GM12878 (cell line): ENCODE measurements around the gene GRK5. TPM values are rescaled to one million over a fixed set of nuclear protein-coding genes. Genes with fewer than 3 reads are reported as not detected.

Experiments
- ATAC-seq: fragments of 200-7000 bp; cut with Tn5 transposase; 3 replicates; pipeline ENCODE4 v1.9.1; 2020; ENCODE audit warnings: mild to moderate bottlenecking, moderate library complexity
- BruUV-seq: library from RNA; stranded (reverse); fragments of 400-500 nt; replicated peaks from 2 replicates; lab custom pipeline; 2021; lab: Mats Ljungman, UMichigan
- CTCF ChIA-PET: fragments of 300-600 bp; sonication (Branson Sonifier 250); formaldehyde crosslinking; extraction: SDS; loops from one replicate; lab custom pipeline; 2021; ENCODE audit warnings: inconsistent platforms; lab: Yijun Ruan, JAX
- POLR2A ChIA-PET: fragments of 350-600 bp; formaldehyde crosslinking; extraction: SDS; loops from one replicate; lab custom pipeline; 2021; ENCODE audit warnings: inconsistent platforms; lab: Charles Lee
- RAD21 ChIA-PET: fragments of 300-600 bp; sonication (Branson Sonifier 250); formaldehyde crosslinking; loops from one replicate; lab custom pipeline; 2023; ENCODE audit warnings: antibody characterized with exemption; ENCODE audit not compliant: unreplicated experiment; lab: Charles Lee
- SMC1A ChIA-PET: fragments of 300-600 bp; sonication (Branson Sonifier 250); formaldehyde crosslinking; loops from one replicate; lab custom pipeline; 2023; ENCODE audit not compliant: unreplicated experiment, uncharacterized antibody; lab: Charles Lee
- DNase-seq: peaks from one replicate; pipeline ENCODE4 v3.0.0-alpha.2; 2011; ENCODE audit warnings: low read depth, low spot score
- FAIRE-seq: peaks from 3 replicates; lab custom pipeline; 2011; peaks lifted over from hg19 to GRCh38; lab: Jason Lieb, UNC
- H2AFZ ChIP-seq: 2 replicates; pipeline ENCODE4 v1.6.0; 2011; ENCODE audit warnings: low read depth, low read length, control low read depth; ENCODE audit not compliant: control insufficient read depth
- H3K27ac ChIP-seq: 2 replicates; pipeline ENCODE4 v1.5.1; 2011; ENCODE audit warnings: control low read depth; ENCODE audit not compliant: control insufficient read depth, insufficient read depth
- H3K27me3 ChIP-seq, 2 experiments: replicated peaks in 1 of 2; 2 replicates each; pipeline versions ENCODE4 v1.6.0 to v1.6.1; 2011; ENCODE audit warnings: low read length in 1 of 2; ENCODE audit not compliant: control insufficient read depth in 2 of 2, insufficient read depth in 2 of 2
- H3K36me3 ChIP-seq, 2 experiments: 2 replicates each; pipeline ENCODE4 v1.5.1; 2011; ENCODE audit warnings: low read length in 1 of 2; ENCODE audit not compliant: control insufficient read depth in 2 of 2, insufficient read depth in 2 of 2
- H3K4me1 ChIP-seq: 2 replicates; pipeline ENCODE4 v1.6.1; 2011; ENCODE audit warnings: mild to moderate bottlenecking, low read length, moderate library complexity, mixed read lengths; ENCODE audit not compliant: control insufficient read depth, insufficient read depth
- H3K4me2 ChIP-seq: 2 replicates; pipeline ENCODE4 v1.6.0; 2011; ENCODE audit warnings: control low read depth; ENCODE audit not compliant: control insufficient read depth, insufficient read depth
- H3K4me3 ChIP-seq: fragments of 200-600 bp; sonication (generic); 2 replicates; pipeline ENCODE4 v1.5.1; 2016
- H3K79me2 ChIP-seq: 2 replicates; pipeline ENCODE4 v1.6.0; 2011; ENCODE audit warnings: low read length; ENCODE audit not compliant: control insufficient read depth, insufficient read depth
- H3K9ac ChIP-seq: 2 replicates; pipeline ENCODE4 v1.8.0; 2011; ENCODE audit warnings: low read length, control low read depth, mixed read lengths; ENCODE audit not compliant: control insufficient read depth, insufficient read depth
- H3K9me3 ChIP-seq: replicated peaks from 3 replicates; pipeline ENCODE4 v1.5.1; 2011; ENCODE audit warnings: mild to moderate bottlenecking, low read length; ENCODE audit not compliant: control insufficient read depth, insufficient read depth
- H4K20me1 ChIP-seq: 2 replicates; pipeline ENCODE4 v1.6.0; 2011; ENCODE audit not compliant: control insufficient read depth, insufficient read depth
- BCL11A ChIP-seq: IDR thresholded peaks from 2 replicates; pipeline ENCODE4 v1.6.1; 2011; ENCODE audit warnings: low read depth, low read length
- CBFB ChIP-seq: IDR thresholded peaks from 2 replicates; pipeline ENCODE4 v1.6.1; 2016; ENCODE audit warnings: antibody characterized with exemption, low read depth
- ESRRA ChIP-seq: IDR thresholded peaks from 2 replicates; pipeline ENCODE4 v1.6.1; 2012; ENCODE audit warnings: mild to moderate bottlenecking, low read length, improper control_type of control experiment
- IRF4 ChIP-seq: IDR thresholded peaks from 2 replicates; pipeline ENCODE4 v1.6.1; 2011; ENCODE audit warnings: low read depth, low read length
- NR2C1 ChIP-seq: fragments of 450-650 bp; IDR thresholded peaks from 2 replicates; pipeline ENCODE4 v1.6.1; 2017; ENCODE audit warnings: antibody characterized with exemption, mild to moderate bottlenecking, moderate library complexity
- NR2C2 ChIP-seq: IDR thresholded peaks from 2 replicates; pipeline ENCODE4 v1.6.1; 2011; ENCODE audit warnings: borderline replicate concordance, low read depth; ENCODE audit not compliant: control insufficient read depth, insufficient read length
- RCOR1 ChIP-seq: conservative IDR thresholded peaks from 2 replicates; pipeline ENCODE4 v1.6.1; 2012; ENCODE audit warnings: low read depth, low read length, improper control_type of control experiment
- SMARCA5 ChIP-seq: fragments of 450-650 bp; IDR thresholded peaks from 2 replicates; pipeline ENCODE4 v1.6.1; 2017; ENCODE audit warnings: mild to moderate bottlenecking
- SREBF2 ChIP-seq: IDR thresholded peaks from 2 replicates; pipeline ENCODE4 v1.6.1; 2012; ENCODE audit warnings: mild to moderate bottlenecking, low read length
- TCF3 ChIP-seq: IDR thresholded peaks from 2 replicates; pipeline ENCODE4 v1.6.1; 2012; ENCODE audit warnings: low read depth, mild to moderate bottlenecking, low read length, borderline replicate concordance; ENCODE audit not compliant: insufficient read depth
- TCF7 ChIP-seq: IDR thresholded peaks from 2 replicates; pipeline ENCODE4 v1.6.1; 2014; ENCODE audit warnings: antibody characterized with exemption, borderline replicate concordance
- WRNIP1 ChIP-seq: IDR thresholded peaks from 2 replicates; pipeline ENCODE4 v1.6.1; 2011; ENCODE audit warnings: low read depth, low read length, improper control_type of control experiment, borderline replicate concordance
- ZBED1 ChIP-seq: IDR thresholded peaks from 2 replicates; pipeline ENCODE4 v1.6.1; 2016; ENCODE audit warnings: borderline replicate concordance
- ZNF622 ChIP-seq: fragments of 450-650 bp; IDR thresholded peaks from 2 replicates; pipeline ENCODE4 v1.6.1; 2017; ENCODE audit warnings: mild to moderate bottlenecking, inconsistent platforms
- WGBS: methylation state at CpG from one replicate; pipeline ENCODE4 v1.1.6; 2016; ENCODE audit warnings: low lambda C conversion rate; ENCODE audit not compliant: insufficient replicate concordance, insufficient coverage; ENCODE audit errors: missing lambda C conversion rate; 5-methylcytosine and 5-hydroxymethylcytosine counted together
- in situ Hi-C: fragments of 300-500 bp; cut with MboI; formaldehyde crosslinking; loops from 9 replicates; pipeline ENCODE4 v1.14.3; 2018; ENCODE audit warnings: mixed read lengths
- intact Hi-C: fragments of 100-400 bp; cut with micrococcal nuclease; formaldehyde crosslinking; loops from one replicate; pipeline ENCODE4 v1.14.2; 2022; ENCODE audit not compliant: unreplicated experiment
- polyA plus RNA-seq, 11 experiments: library from polyadenylated mRNA; depleted of rRNA in 4 of 11; unstranded in 6 of 11; stranded (reverse) in 5 of 11; fragments of >200 nt; fragmentation: Nextera tagmentation in 4 of 11; fragmentation: Illumina TruSeq in 1 of 11; extraction: Ambion mirVana in 4 of 11; extraction: Trizol in 1 of 11; gene quantifications; 1 replicate in 1 of 11; 2 replicates in 10 of 11; pipeline versions ENCODE4 v1.2.1 to v1.2.3, GENCODE V29; 2011 to 2016; ENCODE audit warnings: inconsistent platforms in 2 of 11, missing spikeins in 2 of 11, low read depth in 1 of 11
- total RNA-seq, 4 experiments: library from RNA; depleted of rRNA in 3 of 4; stranded (reverse); fragments of >200 nt in 3 of 4; fragmentation: Illumina TruSeq in 1 of 4; extraction: Trizol in 1 of 4; gene quantifications; 2 replicates each; pipeline versions ENCODE4 v1.2.1 to v1.2.3, GENCODE V29; 2013 to 2021
- TF ChIP-seq, protein P1 (sequence below): fragments of 450-650 bp; IDR thresholded peaks from 2 replicates; pipeline ENCODE4 v1.6.1; 2017; ENCODE audit warnings: antibody characterized with exemption, mild to moderate bottlenecking, moderate library complexity
- TF ChIP-seq, protein P2 (sequence below): IDR thresholded peaks from 2 replicates; pipeline ENCODE4 v1.6.1; 2012; ENCODE audit warnings: low read length, inconsistent platforms
- TF ChIP-seq, protein P3 (sequence below): fragments of 450-650 bp; IDR thresholded peaks from 2 replicates; pipeline ENCODE4 v1.6.1; 2018; ENCODE audit warnings: borderline replicate concordance, mild to moderate bottlenecking; ENCODE audit not compliant: partially characterized antibody
- TF ChIP-seq, protein P4 (sequence below): IDR thresholded peaks from 2 replicates; pipeline ENCODE4 v1.6.1; 2011; ENCODE audit warnings: mild to moderate bottlenecking, low read depth, low read length, moderate library complexity; ENCODE audit not compliant: insufficient replicate concordance

The GRK5 gene
- total and polyA plus RNA-seq, 10 of the 15 experiments (the other 5 are each of a cell fraction or from before 2014, with no cell fraction given): 0.11 to 22.1 (median 10.0) TPM

GRCh38 chr10:119408072-119408471 is 200.7 kb downstream of the GRK5 start:
- in situ Hi-C loops: no loop called here
- Histone ChIP-seq H4K20me1 (no peaks in the 10 kb centered on the region), H3K9me3 (no peaks in the 10 kb centered on the region), H3K4me1 (peaks cover 7% of the 10 kb centered on the region; the same call in 1 of the 2 replicates), H3K27me3 (no peaks in the 10 kb centered on the region), H3K4me3 (no peak overlapping the region), H3K9ac (no peak overlapping the region), H3K36me3 (peaks cover 0 to 2% of the 10 kb centered on the region in 2 experiments; a peak in 1 of 4 replicates), H2AFZ (no peak overlapping the region), H3K4me2 (no peak overlapping the region), H3K27ac (no peak overlapping the region), H3K79me2 (no peaks in the 10 kb centered on the region)
- 100% methylated on average over 4 of the region's 4 CpGs for WGBS
- ChIA-PET CTCF (interaction anchor here (0.8 to 2.0 kb wide), 3 partner anchors 12 to 209 kb away, joined by 3 to 10 read pairs (median 3); no protein-coding TSS in a partner anchor), SMC1A (interaction anchor here (1.2 to 1.5 kb wide), 4 partner anchors 13 to 201 kb away, joined by 3 to 5 read pairs (median 4); partner anchors contain the start of gene GRK5), RAD21 (interaction anchor here (1.2 to 2.0 kb wide), 2 partner anchors 8 to 202 kb away, joined by 3 to 7 read pairs; partner anchors contain the start of gene GRK5), POLR2A (interaction anchor here (0.6 to 0.7 kb wide), 5 partner anchors 11 to 134 kb away, joined by 3 to 8 read pairs (median 5); no protein-coding TSS in a partner anchor)
- no TSS peak for BruUV-seq
- intact Hi-C loops: no loop called here
- DNase-seq (no peak), FAIRE-seq (no peak), ATAC-seq (no peak)
- TF ChIP-seq NR2C2: no peak
- TF ChIP-seq ESRRA: no peak
- TF ChIP-seq IRF4: no peak
- TF ChIP-seq NR2C1: no peak
- no peak for TF ChIP-seq TCF7
- no peak for TF ChIP-seq CBFB
- no peak for TF ChIP-seq TCF3
- TF ChIP-seq ZNF622: no peak
- TF ChIP-seq, protein P1, sequence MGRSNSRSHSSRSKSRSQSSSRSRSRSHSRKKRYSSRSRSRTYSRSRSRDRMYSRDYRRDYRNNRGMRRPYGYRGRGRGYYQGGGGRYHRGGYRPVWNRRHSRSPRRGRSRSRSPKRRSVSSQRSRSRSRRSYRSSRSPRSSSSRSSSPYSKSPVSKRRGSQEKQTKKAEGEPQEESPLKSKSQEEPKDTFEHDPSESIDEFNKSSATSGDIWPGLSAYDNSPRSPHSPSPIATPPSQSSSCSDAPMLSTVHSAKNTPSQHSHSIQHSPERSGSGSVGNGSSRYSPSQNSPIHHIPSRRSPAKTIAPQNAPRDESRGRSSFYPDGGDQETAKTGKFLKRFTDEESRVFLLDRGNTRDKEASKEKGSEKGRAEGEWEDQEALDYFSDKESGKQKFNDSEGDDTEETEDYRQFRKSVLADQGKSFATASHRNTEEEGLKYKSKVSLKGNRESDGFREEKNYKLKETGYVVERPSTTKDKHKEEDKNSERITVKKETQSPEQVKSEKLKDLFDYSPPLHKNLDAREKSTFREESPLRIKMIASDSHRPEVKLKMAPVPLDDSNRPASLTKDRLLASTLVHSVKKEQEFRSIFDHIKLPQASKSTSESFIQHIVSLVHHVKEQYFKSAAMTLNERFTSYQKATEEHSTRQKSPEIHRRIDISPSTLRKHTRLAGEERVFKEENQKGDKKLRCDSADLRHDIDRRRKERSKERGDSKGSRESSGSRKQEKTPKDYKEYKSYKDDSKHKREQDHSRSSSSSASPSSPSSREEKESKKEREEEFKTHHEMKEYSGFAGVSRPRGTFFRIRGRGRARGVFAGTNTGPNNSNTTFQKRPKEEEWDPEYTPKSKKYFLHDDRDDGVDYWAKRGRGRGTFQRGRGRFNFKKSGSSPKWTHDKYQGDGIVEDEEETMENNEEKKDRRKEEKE: no peak
- no peak for TF ChIP-seq SMARCA5
- TF ChIP-seq, protein P2, sequence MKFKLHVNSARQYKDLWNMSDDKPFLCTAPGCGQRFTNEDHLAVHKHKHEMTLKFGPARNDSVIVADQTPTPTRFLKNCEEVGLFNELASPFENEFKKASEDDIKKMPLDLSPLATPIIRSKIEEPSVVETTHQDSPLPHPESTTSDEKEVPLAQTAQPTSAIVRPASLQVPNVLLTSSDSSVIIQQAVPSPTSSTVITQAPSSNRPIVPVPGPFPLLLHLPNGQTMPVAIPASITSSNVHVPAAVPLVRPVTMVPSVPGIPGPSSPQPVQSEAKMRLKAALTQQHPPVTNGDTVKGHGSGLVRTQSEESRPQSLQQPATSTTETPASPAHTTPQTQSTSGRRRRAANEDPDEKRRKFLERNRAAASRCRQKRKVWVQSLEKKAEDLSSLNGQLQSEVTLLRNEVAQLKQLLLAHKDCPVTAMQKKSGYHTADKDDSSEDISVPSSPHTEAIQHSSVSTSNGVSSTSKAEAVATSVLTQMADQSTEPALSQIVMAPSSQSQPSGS: no peak
- TF ChIP-seq, protein P3, sequence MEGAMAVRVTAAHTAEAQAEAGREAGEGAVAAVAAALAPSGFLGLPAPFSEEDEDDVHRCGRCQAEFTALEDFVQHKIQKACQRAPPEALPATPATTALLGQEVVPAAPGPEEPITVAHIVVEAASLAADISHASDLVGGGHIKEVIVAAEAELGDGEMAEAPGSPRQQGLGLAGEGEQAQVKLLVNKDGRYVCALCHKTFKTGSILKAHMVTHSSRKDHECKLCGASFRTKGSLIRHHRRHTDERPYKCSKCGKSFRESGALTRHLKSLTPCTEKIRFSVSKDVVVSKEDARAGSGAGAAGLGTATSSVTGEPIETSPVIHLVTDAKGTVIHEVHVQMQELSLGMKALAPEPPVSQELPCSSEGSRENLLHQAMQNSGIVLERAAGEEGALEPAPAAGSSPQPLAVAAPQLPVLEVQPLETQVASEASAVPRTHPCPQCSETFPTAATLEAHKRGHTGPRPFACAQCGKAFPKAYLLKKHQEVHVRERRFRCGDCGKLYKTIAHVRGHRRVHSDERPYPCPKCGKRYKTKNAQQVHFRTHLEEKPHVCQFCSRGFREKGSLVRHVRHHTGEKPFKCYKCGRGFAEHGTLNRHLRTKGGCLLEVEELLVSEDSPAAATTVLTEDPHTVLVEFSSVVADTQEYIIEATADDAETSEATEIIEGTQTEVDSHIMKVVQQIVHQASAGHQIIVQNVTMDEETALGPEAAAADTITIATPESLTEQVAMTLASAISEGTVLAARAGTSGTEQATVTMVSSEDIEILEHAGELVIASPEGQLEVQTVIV: no peak
- no peak for TF ChIP-seq RCOR1
- no peak for TF ChIP-seq ZBED1
- TF ChIP-seq, protein P4, sequence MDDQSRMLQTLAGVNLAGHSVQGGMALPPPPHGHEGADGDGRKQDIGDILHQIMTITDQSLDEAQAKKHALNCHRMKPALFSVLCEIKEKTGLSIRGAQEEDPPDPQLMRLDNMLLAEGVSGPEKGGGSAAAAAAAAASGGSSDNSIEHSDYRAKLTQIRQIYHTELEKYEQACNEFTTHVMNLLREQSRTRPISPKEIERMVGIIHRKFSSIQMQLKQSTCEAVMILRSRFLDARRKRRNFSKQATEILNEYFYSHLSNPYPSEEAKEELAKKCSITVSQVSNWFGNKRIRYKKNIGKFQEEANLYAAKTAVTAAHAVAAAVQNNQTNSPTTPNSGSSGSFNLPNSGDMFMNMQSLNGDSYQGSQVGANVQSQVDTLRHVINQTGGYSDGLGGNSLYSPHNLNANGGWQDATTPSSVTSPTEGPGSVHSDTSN: no peak
- TF ChIP-seq SREBF2: no peak
- TF ChIP-seq BCL11A: no peak
- TF ChIP-seq WRNIP1: no peak
